Stimulated activated naive CD4-positive, alpha-beta T cell treated with Interleukin-2 at 50 U/mL for 16 hours (primary cell): ENCODE results near the gene TRAPPC5.
"Not testable (repeated sequence)": the region's sequence is repeated elsewhere in the genome, so short reads cannot be mapped to it uniquely, and the experiment has no call there.

ENCODE experiments used
- DNase-seq: peaks from one replicate; lab custom pipeline; 2025; lab: John Stamatoyannopoulos, UW

The TRAPPC5 gene

GRCh38 chr19:7680606-7681339, at the start of gene TRAPPC5:
Gene TRAPPC5, plus strand, starts transcription at chr19:7680833. Its CDS starts 1,421 bp downstream, at chr19:7682254.
- DNase-seq: peak; percentile 79

- DNase-seq: no peak
Observed at GRCh38 chr19:7631577-7631976, 49.1 kb upstream of the TRAPPC5 start.

- DNase-seq: no peak
Observed at GRCh38 chr19:7632340-7633203, 48.1 kb upstream of the TRAPPC5 start.

GRCh38 chr19:7633698-7634097, 46.9 kb upstream of the TRAPPC5 start, which contains the start of gene PCP2:
Gene PCP2, minus strand, starts transcription at chr19:7633719. Its CDS starts 262 bp downstream, at chr19:7633457.
- DNase-seq: no peak

GRCh38 chr19:7635670-7636069, 45.0 kb upstream of the TRAPPC5 start:
- DNase-seq: no peak

GRCh38 chr19:7636317-7636690, 44.3 kb upstream of the TRAPPC5 start:
- no peak for DNase-seq

GRCh38 chr19:7636691-7637373, 43.8 kb upstream of the TRAPPC5 start, which contains the start of gene STXBP2:
Gene STXBP2, plus strand, starts transcription at chr19:7637110. Its CDS starts 40 bp downstream, at chr19:7637150.
- DNase-seq: peak; percentile 86

- no peak for DNase-seq
Observed at GRCh38 chr19:7637374-7638256, 43.0 kb upstream of the TRAPPC5 start.

GRCh38 chr19:7638802-7639465, 41.7 kb upstream of the TRAPPC5 start:
- DNase-seq: no peak

- DNase-seq: no peak
Observed at GRCh38 chr19:7639863-7640348, 40.7 kb upstream of the TRAPPC5 start.

GRCh38 chr19:7640803-7641202, 39.8 kb upstream of the TRAPPC5 start:
- DNase-seq: no peak

GRCh38 chr19:7641290-7642276, 39.0 kb upstream of the TRAPPC5 start:
- no peak for DNase-seq

- DNase-seq: no peak
Observed at GRCh38 chr19:7642295-7643030, 38.2 kb upstream of the TRAPPC5 start.

GRCh38 chr19:7643031-7643415, 37.6 kb upstream of the TRAPPC5 start:
- no peak for DNase-seq

- not testable (repeated sequence) for DNase-seq
Observed at GRCh38 chr19:7643629-7644549, 36.7 kb upstream of the TRAPPC5 start.

GRCh38 chr19:7644550-7644877, 36.1 kb upstream of the TRAPPC5 start:
- DNase-seq: no peak

GRCh38 chr19:7645163-7645562, 35.5 kb upstream of the TRAPPC5 start:
- DNase-seq: no peak
